HEK293 (cell line): Measurements from ENCODE around the gene TIPRL.
A peak's percentile ranks its signal among the peaks of the same experiment; 100 is the strongest.

Experiments
- EGR2 ChIP-seq: fragments of 450-650 bp; formaldehyde crosslinking; IDR thresholded peaks from 2 replicates; pipeline ENCODE4 v1.5.1; 2016; ENCODE audit warnings: low read depth, missing biosample characterization, missing genetic modification characterization
- FEZF1 ChIP-seq: fragments of 450-650 bp; formaldehyde crosslinking; IDR thresholded peaks from 2 replicates; pipeline ENCODE4 v1.5.1; 2016; ENCODE audit warnings: missing biosample characterization, missing genetic modification characterization
- KLF16 ChIP-seq: fragments of 450-650 bp; formaldehyde crosslinking; IDR thresholded peaks from 2 replicates; pipeline ENCODE4 v1.5.1; 2017; ENCODE audit warnings: missing biosample characterization, missing genetic modification characterization
- KLF7 ChIP-seq: fragments of 450-650 bp; formaldehyde crosslinking; IDR thresholded peaks from 2 replicates; pipeline ENCODE4 v1.5.1; 2016; ENCODE audit warnings: missing biosample characterization, missing genetic modification characterization, borderline replicate concordance
- KLF8 ChIP-seq: fragments of 450-650 bp; formaldehyde crosslinking; IDR thresholded peaks from 2 replicates; pipeline ENCODE4 v1.5.1; 2016; ENCODE audit warnings: missing biosample characterization, missing genetic modification characterization
- REPIN1 ChIP-seq: fragments of 450-650 bp; formaldehyde crosslinking; IDR thresholded peaks from 2 replicates; pipeline ENCODE4 v1.5.1; 2017; ENCODE audit warnings: missing biosample characterization, missing genetic modification characterization, low read depth
- SP3 ChIP-seq: fragments of 450-650 bp; formaldehyde crosslinking; IDR thresholded peaks from 2 replicates; pipeline ENCODE4 v1.5.1; 2016; ENCODE audit warnings: missing biosample characterization, missing genetic modification characterization
- ZBTB17 ChIP-seq: fragments of 450-650 bp; formaldehyde crosslinking; IDR thresholded peaks from 2 replicates; pipeline ENCODE4 v1.5.1; 2016; ENCODE audit warnings: missing biosample characterization, missing genetic modification characterization
- ZIC2 ChIP-seq: fragments of 450-650 bp; formaldehyde crosslinking; IDR thresholded peaks from 2 replicates; pipeline ENCODE4 v1.5.1; 2016; ENCODE audit warnings: missing biosample characterization, missing genetic modification characterization
- ZNF114 ChIP-seq: fragments of 450-650 bp; formaldehyde crosslinking; IDR thresholded peaks from 2 replicates; pipeline ENCODE4 v1.5.0; 2017; ENCODE audit warnings: missing biosample characterization, missing genetic modification characterization
- ZNF292 ChIP-seq: fragments of 450-650 bp; formaldehyde crosslinking; IDR thresholded peaks from 2 replicates; pipeline ENCODE4 v1.5.1; 2016; ENCODE audit warnings: low read depth, missing biosample characterization, missing genetic modification characterization, borderline replicate concordance
- ZNF302 ChIP-seq: fragments of 450-650 bp; formaldehyde crosslinking; IDR thresholded peaks from 2 replicates; pipeline ENCODE4 v1.5.1; 2016; ENCODE audit warnings: missing biosample characterization, missing genetic modification characterization, low read depth
- ZNF341 ChIP-seq: fragments of 450-650 bp; formaldehyde crosslinking; IDR thresholded peaks from 2 replicates; pipeline ENCODE4; 2016; ENCODE audit warnings: low read depth, missing biosample characterization, missing genetic modification characterization
- ZNF394 ChIP-seq: fragments of 450-650 bp; formaldehyde crosslinking; IDR thresholded peaks from 2 replicates; pipeline ENCODE4 v1.5.1; 2016; ENCODE audit warnings: missing biosample characterization, missing genetic modification characterization, mild to moderate bottlenecking, moderate library complexity, borderline replicate concordance
- ZNF433 ChIP-seq: fragments of 450-650 bp; formaldehyde crosslinking; IDR thresholded peaks from 2 replicates; pipeline ENCODE4 v1.5.1; 2016; ENCODE audit warnings: missing biosample characterization, missing genetic modification characterization, low read depth
- ZNF600 ChIP-seq: fragments of 450-650 bp; formaldehyde crosslinking; IDR thresholded peaks from 2 replicates; pipeline ENCODE4 v1.5.1; 2016; ENCODE audit warnings: missing biosample characterization, missing genetic modification characterization
- ZNF747 ChIP-seq: fragments of 450-650 bp; formaldehyde crosslinking; IDR thresholded peaks from 2 replicates; pipeline ENCODE4 v1.5.1; 2016; ENCODE audit warnings: missing biosample characterization, missing genetic modification characterization
- ZNF76 ChIP-seq: fragments of 450-650 bp; formaldehyde crosslinking; IDR thresholded peaks from 2 replicates; pipeline ENCODE4; 2016; ENCODE audit warnings: low read depth, missing biosample characterization, missing genetic modification characterization, borderline replicate concordance
- ZNF785 ChIP-seq: fragments of 450-650 bp; formaldehyde crosslinking; IDR thresholded peaks from 2 replicates; pipeline ENCODE4 v1.5.1; 2016; ENCODE audit warnings: missing biosample characterization, missing genetic modification characterization
- ZNF843 ChIP-seq: fragments of 450-650 bp; formaldehyde crosslinking; IDR thresholded peaks from 2 replicates; pipeline ENCODE4 v1.5.1; 2016; ENCODE audit warnings: missing biosample characterization, missing genetic modification characterization
- ZSCAN30 ChIP-seq: fragments of 450-650 bp; IDR thresholded peaks from 2 replicates; pipeline ENCODE4 v1.5.1; 2018; ENCODE audit warnings: missing biosample characterization, mild to moderate bottlenecking, missing genetic modification characterization, moderate library complexity
- TF ChIP-seq, protein P1 (sequence below): fragments of 450-650 bp; formaldehyde crosslinking; IDR thresholded peaks from 2 replicates; pipeline ENCODE4 v1.5.1; 2017; ENCODE audit warnings: missing biosample characterization, missing genetic modification characterization
- TF ChIP-seq, protein P2 (sequence below): fragments of 450-650 bp; formaldehyde crosslinking; conservative IDR thresholded peaks from 2 replicates; pipeline ENCODE4 v1.5.1; 2016; ENCODE audit warnings: low read depth, missing biosample characterization, missing genetic modification characterization
- TF ChIP-seq, protein P3 (sequence below): fragments of 450-650 bp; formaldehyde crosslinking; IDR thresholded peaks from 2 replicates; pipeline ENCODE4 v1.5.1; 2016; ENCODE audit warnings: missing biosample characterization, missing genetic modification characterization
- TF ChIP-seq, protein P4 (sequence below): fragments of 450-650 bp; formaldehyde crosslinking; conservative IDR thresholded peaks from 2 replicates; pipeline ENCODE4 v1.5.1; 2016; ENCODE audit warnings: low read depth, missing biosample characterization, missing genetic modification characterization
- TF ChIP-seq, protein P5 (sequence below): fragments of 450-650 bp; formaldehyde crosslinking; IDR thresholded peaks from 2 replicates; pipeline ENCODE4 v1.5.1; 2017; ENCODE audit warnings: missing biosample characterization, missing genetic modification characterization

Gene TIPRL

DNA sequence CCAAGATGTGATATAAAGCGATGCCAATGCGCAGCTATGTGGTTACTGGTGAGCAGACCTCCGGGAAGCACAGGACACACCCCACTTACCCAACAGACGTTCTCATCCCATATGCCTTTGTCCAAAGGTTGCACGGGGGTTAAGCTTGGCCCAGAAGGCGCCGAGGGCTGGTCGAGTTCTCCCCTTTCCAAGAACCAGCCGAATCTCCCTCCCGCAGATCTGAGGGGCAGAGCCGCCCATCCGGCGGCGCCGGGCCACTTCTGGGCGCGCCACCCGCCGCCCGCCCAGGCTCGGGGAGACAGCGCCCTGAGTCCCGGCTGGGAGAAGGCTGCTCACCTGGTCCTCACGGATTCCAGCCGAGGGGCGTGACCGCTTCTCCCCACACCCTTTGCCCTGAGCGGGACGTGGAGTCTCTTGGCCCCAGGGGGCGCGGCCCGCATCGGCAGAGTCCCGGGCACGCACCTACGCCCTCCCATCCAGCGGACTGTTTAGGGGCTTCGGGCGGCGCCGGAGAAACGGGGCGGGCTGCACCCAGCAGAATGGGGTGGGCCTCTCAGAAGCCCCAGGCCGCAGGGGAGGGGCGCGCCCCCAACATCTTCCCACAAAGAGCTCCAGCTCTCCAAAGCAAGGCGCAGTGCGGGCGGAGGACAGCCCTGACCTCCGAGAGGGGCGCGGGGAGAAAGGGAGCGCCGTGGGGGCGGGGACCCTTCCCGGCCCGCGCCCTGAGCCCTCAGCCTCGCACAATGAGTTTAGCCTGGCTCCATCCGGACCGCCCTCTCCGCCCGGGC is 42.6 kb upstream of the TIPRL start (continued):
- TF ChIP-seq, protein P1, sequence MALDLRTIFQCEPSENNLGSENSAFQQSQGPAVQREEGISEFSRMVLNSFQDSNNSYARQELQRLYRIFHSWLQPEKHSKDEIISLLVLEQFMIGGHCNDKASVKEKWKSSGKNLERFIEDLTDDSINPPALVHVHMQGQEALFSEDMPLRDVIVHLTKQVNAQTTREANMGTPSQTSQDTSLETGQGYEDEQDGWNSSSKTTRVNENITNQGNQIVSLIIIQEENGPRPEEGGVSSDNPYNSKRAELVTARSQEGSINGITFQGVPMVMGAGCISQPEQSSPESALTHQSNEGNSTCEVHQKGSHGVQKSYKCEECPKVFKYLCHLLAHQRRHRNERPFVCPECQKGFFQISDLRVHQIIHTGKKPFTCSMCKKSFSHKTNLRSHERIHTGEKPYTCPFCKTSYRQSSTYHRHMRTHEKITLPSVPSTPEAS (tag by site-specific recombination): no peak
- TF ChIP-seq ZNF785 (tag by site-specific recombination) (no peak), REPIN1 (tag by site-specific recombination) (no peak), ZIC2 (no peak), ZNF843 (no peak), ZNF114 (no peak), ZNF394 (tag by site-specific recombination) (no peak), SP3 (tag by site-specific recombination) (peak; percentile 79), ZNF341 (tag by site-specific recombination) (peak; percentile 49), KLF16 (tag by site-specific recombination) (peak; percentile 70), ZNF600 (tag by site-specific recombination) (no peak), EGR2 (tag by site-specific recombination) (0 out of 2 replicates have a peak, but pooled peaks have one; percentile 16), ZNF302 (tag by site-specific recombination) (no peak), KLF7 (tag by site-specific recombination) (peak; percentile 26; the same call in 1 of the 2 replicates), ZNF433 (tag by site-specific recombination) (no peak), KLF8 (tag by site-specific recombination) (peak; percentile 87; the same call in 1 of the 2 replicates), ZNF747 (no peak), ZSCAN30 (tag by site-specific recombination) (no peak), ZNF292 (tag by site-specific recombination) (no peak), FEZF1 (no peak), ZNF76 (peak; percentile 84), ZBTB17 (tag by site-specific recombination) (peak; percentile 47; the same call in 1 of the 2 replicates)
- TF ChIP-seq, protein P2, sequence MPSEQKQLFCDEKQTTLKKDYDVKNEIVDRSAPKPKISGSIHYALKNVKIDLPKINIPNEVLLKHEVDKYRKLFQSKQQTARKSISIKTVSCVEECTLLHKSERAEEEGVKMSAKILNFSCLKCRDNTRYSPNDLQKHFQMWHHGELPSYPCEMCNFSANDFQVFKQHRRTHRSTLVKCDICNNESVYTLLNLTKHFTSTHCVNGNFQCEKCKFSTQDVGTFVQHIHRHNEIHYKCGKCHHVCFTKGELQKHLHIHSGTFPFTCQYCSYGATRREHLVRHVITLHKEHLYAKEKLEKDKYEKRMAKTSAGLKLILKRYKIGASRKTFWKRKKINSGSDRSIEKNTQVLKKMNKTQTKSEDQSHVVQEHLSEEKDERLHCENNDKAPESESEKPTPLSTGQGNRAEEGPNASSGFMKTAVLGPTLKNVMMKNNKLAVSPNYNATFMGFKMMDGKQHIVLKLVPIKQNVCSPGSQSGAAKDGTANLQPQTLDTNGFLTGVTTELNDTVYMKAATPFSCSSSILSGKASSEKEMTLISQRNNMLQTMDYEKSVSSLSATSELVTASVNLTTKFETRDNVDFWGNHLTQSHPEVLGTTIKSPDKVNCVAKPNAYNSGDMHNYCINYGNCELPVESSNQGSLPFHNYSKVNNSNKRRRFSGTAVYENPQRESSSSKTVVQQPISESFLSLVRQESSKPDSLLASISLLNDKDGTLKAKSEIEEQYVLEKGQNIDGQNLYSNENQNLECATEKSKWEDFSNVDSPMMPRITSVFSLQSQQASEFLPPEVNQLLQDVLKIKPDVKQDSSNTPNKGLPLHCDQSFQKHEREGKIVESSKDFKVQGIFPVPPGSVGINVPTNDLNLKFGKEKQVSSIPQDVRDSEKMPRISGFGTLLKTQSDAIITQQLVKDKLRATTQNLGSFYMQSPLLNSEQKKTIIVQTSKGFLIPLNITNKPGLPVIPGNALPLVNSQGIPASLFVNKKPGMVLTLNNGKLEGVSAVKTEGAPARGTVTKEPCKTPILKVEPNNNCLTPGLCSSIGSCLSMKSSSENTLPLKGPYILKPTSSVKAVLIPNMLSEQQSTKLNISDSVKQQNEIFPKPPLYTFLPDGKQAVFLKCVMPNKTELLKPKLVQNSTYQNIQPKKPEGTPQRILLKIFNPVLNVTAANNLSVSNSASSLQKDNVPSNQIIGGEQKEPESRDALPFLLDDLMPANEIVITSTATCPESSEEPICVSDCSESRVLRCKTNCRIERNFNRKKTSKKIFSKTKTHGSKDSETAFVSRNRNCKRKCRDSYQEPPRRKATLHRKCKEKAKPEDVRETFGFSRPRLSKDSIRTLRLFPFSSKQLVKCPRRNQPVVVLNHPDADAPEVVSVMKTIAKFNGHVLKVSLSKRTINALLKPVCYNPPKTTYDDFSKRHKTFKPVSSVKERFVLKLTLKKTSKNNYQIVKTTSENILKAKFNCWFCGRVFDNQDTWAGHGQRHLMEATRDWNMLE (tag by site-specific recombination): no peak
- TF ChIP-seq, protein P3, sequence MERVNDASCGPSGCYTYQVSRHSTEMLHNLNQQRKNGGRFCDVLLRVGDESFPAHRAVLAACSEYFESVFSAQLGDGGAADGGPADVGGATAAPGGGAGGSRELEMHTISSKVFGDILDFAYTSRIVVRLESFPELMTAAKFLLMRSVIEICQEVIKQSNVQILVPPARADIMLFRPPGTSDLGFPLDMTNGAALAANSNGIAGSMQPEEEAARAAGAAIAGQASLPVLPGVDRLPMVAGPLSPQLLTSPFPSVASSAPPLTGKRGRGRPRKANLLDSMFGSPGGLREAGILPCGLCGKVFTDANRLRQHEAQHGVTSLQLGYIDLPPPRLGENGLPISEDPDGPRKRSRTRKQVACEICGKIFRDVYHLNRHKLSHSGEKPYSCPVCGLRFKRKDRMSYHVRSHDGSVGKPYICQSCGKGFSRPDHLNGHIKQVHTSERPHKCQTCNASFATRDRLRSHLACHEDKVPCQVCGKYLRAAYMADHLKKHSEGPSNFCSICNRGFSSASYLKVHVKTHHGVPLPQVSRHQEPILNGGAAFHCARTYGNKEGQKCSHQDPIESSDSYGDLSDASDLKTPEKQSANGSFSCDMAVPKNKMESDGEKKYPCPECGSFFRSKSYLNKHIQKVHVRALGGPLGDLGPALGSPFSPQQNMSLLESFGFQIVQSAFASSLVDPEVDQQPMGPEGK (tag by site-specific recombination): peak; percentile 80
- TF ChIP-seq, protein P4, sequence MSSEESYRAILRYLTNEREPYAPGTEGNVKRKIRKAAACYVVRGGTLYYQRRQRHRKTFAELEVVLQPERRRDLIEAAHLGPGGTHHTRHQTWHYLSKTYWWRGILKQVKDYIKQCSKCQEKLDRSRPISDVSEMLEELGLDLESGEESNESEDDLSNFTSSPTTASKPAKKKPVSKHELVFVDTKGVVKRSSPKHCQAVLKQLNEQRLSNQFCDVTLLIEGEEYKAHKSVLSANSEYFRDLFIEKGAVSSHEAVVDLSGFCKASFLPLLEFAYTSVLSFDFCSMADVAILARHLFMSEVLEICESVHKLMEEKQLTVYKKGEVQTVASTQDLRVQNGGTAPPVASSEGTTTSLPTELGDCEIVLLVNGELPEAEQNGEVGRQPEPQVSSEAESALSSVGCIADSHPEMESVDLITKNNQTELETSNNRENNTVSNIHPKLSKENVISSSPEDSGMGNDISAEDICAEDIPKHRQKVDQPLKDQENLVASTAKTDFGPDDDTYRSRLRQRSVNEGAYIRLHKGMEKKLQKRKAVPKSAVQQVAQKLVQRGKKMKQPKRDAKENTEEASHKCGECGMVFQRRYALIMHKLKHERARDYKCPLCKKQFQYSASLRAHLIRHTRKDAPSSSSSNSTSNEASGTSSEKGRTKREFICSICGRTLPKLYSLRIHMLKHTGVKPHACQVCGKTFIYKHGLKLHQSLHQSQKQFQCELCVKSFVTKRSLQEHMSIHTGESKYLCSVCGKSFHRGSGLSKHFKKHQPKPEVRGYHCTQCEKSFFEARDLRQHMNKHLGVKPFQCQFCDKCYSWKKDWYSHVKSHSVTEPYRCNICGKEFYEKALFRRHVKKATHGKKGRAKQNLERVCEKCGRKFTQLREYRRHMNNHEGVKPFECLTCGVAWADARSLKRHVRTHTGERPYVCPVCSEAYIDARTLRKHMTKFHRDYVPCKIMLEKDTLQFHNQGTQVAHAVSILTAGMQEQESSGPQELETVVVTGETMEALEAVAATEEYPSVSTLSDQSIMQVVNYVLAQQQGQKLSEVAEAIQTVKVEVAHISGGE (tag by site-specific recombination): 0 out of 2 replicates have a peak, but pooled peaks have one; percentile 12
- TF ChIP-seq, protein P5, sequence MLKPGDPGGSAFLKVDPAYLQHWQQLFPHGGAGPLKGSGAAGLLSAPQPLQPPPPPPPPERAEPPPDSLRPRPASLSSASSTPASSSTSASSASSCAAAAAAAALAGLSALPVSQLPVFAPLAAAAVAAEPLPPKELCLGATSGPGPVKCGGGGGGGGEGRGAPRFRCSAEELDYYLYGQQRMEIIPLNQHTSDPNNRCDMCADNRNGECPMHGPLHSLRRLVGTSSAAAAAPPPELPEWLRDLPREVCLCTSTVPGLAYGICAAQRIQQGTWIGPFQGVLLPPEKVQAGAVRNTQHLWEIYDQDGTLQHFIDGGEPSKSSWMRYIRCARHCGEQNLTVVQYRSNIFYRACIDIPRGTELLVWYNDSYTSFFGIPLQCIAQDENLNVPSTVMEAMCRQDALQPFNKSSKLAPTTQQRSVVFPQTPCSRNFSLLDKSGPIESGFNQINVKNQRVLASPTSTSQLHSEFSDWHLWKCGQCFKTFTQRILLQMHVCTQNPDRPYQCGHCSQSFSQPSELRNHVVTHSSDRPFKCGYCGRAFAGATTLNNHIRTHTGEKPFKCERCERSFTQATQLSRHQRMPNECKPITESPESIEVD: no peak
